Epidermal melanocyte (primary cell): ENCODE results near the gene MIEN1.
"Not testable (repeated sequence)": the region's sequence is repeated elsewhere in the genome, so short reads cannot be mapped to it uniquely, and the experiment has no call there.

Source experiments
- DNase-seq: peaks from one replicate; pipeline ENCODE4 v3.0.0; 2011; ENCODE audit warnings: low spot score; ENCODE audit not compliant: insufficient read length

The MIEN1 gene

DNA sequence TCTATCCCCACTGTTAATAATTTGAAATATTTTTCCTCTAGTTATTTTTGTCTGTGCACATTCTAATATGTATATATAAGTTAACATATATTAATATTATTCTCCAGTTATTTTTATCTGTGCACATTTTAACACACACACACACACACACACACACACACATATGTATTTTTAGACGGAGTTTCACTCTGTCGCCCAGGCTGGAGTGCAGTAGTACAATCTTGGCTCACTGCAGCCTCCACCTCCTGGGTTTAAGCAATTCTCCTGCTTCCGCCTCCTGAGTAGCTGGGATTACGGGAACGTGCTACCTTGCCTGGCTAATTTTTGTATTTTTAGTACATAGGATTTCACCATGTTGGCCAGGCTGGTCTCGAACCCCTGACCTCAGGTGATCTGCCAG is 12.7 kb downstream of the MIEN1 start:
- DNase-seq = no peak

DNA sequence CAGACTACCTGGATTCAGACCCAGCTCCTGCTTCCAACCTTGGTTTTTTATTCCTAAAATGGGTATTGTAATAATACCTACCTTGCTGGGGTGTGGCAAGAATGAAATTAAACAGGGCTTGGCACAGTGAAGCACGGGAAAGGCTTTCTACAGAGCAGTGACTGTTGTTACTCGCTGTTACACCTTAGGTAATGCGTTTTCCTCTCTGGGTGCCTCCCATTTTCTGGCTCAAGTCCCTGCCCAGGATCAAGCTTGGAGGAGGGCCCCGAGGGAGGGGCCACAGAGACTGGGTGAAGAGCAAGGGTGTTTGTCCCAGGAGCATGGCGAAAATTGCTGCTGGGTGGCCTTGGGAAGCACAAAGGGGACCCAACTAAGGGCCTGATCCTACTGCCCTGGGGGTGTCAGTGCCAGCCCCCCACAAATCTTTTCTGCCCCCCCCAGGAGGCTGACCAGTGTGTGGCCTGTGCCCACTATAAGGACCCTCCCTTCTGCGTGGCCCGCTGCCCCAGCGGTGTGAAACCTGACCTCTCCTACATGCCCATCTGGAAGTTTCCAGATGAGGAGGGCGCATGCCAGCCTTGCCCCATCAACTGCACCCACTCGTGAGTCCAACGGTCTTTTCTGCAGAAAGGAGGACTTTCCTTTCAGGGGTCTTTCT is 13.3 kb downstream of the MIEN1 start:
- DNase-seq = no peak

DNA sequence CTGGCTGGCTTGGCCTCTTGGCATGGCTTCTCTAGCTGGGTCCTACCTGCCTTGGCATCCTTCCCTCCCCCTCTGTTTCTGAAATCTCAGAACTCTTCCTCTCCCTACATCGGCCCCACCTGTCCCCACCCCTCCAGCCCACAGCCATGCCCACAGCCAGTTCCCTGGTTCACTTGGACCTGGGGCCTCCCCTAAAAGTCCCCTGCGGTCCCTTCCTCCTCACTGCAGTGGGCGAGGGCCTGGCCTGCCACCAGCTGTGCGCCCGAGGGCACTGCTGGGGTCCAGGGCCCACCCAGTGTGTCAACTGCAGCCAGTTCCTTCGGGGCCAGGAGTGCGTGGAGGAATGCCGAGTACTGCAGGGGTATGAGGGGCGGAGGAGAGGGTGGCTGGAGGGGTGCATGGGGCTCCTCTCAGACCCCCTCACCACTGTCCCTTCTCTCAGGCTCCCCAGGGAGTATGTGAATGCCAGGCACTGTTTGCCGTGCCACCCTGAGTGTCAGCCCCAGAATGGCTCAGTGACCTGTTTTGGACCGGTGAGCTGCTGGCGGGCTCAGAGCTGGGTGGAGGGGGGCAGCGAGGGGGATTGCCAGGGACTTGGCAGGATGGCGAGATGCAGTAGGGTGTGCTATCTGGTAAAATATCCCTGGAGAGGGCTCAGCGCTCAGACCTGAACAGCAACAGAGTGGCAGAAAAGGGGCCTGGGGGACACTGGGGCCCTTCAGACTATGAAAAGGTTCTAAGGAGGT is 14.1 kb downstream of the MIEN1 start:
- no peak for DNase-seq

DNA sequence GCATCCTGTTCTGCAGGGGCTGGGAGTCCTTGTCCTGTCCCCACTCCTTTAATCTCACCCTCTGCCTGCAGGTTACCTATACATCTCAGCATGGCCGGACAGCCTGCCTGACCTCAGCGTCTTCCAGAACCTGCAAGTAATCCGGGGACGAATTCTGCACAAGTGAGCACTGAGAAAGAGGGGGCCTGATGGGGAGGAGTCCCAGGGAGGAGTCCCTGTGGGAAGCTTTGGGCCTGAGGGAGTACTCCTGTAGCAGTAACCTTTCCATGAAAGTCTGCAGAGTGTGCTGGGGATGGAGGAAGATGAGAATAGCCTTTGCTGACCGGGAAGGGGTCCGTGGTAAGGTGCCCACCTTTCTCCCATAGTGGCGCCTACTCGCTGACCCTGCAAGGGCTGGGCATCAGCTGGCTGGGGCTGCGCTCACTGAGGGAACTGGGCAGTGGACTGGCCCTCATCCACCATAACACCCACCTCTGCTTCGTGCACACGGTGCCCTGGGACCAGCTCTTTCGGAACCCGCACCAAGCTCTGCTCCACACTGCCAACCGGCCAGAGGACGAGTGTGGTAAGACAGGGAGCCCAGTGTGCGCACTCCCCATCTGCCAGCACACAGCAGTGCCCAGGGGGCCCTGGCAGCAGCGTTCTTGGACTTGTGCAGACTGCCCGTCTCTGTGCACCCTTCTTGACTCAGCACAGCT is 14.8 kb downstream of the MIEN1 start:
- no peak for DNase-seq

DNA sequence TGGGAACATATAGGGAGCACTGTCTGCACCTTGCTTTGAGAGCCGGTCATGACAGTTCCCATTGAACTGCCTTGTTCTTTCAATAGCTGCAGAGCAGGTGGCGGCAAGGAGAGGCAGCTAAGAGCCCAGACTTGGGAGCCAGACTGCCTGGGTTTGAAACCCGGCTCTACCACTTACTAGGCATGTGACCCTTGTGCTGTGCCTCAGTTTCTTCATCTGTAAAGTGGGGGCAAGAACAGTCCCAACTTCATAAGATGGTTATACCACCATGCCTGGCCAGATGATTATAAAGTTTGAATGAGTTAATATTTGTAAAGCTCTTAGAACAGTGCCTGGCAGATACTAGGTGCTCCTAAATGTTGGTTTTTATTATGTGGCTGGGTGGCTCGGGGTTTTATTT is 16.1 kb downstream of the MIEN1 start:
- no peak for DNase-seq

DNA sequence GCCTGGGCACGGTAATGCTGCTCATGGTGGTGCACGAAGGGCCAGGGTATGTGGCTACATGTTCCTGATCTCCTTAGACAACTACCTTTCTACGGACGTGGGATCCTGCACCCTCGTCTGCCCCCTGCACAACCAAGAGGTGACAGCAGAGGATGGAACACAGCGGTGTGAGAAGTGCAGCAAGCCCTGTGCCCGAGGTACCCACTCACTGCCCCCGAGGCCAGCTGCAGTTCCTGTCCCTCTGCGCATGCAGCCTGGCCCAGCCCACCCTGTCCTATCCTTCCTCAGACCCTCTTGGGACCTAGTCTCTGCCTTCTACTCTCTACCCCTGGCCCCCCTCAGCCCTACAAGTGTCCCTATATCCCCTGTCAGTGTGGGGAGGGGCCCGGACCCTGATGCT is 18.5 kb downstream of the MIEN1 start:
- no peak for DNase-seq

DNA sequence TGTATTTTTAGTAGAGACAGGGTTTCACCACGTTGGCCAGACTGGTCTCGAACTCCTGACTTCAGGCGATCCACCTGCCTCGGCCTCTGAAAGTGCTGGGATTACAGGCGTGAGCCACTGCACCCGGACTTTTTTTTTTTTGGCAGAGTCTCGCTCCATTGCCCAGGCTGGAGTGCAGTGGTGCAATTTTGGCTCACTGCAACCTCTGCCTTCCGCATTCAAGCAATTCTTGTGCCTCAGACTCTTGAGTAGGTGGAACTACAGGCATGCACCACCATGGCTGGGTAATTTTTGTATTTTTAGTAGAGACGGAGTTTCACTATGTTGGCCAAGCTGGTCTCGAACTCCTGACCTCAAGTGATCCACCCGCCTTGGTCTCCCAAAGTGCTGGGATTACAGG is 19.3 kb downstream of the MIEN1 start:
- not testable (repeated sequence) for DNase-seq

DNA sequence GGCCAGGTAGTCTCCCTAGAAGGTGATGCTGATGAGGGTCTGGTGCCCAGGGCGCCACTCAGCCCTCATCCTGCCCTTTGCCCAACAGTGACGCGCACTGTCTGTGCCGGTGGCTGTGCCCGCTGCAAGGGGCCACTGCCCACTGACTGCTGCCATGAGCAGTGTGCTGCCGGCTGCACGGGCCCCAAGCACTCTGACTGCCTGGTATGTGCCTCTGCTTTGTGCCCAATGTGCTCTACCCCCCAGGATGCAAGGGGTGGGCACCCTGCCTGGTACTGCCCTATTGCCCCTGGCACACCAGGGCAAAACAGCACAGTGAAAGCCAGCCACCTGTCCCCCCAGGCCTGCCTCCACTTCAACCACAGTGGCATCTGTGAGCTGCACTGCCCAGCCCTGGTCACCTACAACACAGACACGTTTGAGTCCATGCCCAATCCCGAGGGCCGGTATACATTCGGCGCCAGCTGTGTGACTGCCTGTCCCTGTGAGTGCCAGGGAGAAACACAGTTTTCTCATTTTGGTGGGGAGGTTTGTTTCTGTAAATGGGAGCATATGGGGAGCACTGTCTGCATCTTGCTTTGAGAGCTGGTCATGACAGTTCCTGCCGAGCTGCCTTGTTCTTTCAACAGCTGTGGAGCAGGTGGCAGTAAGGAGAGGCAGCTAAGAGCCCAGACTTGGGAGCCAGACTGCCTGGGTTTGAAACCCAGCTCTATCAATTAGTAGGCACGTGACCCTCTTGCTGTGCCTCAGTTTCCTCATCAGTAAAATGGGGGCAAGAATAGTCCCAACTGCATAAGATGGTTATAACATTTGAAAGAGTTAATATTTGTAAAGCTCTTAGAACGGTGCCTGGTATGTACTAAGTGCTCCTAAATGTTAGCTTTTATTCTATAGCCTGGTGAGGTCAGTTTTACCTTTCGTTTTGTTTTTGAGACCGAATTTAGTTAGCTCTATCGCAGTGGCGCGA is 20.1 kb downstream of the MIEN1 start:
- no peak for DNase-seq

DNA sequence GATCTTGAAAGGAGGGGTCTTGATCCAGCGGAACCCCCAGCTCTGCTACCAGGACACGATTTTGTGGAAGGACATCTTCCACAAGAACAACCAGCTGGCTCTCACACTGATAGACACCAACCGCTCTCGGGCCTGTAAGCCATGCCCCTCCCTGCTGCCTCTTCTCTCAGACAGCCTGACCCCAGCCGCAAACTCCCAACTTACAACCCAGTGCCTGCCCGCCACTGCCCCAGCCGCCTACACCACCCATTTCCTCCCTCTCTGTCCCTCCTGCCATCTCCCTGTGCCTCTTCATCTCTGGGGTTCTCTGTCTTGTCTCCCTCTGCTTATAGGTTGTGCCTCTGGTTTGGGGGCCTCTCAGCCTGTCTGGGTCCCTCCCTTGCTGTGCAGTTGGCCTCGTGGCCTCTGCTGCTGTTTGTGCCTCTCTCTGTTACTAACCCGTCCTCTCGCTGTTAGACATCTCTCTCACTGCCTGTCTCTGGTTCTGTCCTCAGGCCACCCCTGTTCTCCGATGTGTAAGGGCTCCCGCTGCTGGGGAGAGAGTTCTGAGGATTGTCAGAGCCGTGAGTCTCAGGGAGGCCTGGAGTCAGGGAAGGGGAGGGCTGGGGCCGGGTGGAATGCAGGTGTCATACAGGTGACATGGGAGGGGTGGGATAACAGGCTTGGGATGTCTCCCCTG is 20.9 kb downstream of the MIEN1 start:
- DNase-seq = no peak

DNA sequence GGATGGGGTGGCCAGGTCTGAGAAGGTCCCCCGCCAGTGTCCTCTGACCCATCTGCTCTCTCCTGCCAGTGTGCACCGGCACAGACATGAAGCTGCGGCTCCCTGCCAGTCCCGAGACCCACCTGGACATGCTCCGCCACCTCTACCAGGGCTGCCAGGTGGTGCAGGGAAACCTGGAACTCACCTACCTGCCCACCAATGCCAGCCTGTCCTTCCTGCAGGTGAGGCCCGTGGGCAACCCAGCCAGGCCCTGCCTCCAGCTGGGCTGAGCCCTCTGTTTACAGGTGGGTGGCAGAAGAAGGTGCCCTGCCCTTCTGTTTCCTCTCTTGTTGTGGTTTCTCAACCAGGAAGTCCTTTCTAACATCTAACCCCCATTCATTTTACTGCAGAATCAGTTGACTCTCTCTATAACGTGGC is 23.4 kb downstream of the MIEN1 start:
- no peak for DNase-seq

DNA sequence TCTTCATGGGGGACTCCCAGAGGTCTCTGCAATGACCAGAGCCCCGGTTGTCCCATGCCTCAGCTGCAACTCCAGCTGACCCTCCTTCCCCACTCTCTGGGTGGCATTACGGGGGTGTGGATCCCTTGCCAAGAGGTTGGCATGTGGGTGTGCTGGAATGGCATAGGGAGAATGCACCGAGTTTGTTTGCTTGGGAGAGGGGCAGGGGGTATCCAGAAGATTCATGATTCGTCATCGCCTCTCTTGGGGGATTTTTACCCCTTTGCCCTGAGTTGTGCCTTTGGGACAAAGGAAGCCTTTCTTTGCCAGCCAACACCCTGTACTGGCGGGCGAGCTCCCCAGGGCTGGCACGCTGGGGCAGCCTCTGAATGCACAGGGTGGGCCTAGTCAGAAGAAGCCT is 23.9 kb downstream of the MIEN1 start:
- DNase-seq = no peak

DNA sequence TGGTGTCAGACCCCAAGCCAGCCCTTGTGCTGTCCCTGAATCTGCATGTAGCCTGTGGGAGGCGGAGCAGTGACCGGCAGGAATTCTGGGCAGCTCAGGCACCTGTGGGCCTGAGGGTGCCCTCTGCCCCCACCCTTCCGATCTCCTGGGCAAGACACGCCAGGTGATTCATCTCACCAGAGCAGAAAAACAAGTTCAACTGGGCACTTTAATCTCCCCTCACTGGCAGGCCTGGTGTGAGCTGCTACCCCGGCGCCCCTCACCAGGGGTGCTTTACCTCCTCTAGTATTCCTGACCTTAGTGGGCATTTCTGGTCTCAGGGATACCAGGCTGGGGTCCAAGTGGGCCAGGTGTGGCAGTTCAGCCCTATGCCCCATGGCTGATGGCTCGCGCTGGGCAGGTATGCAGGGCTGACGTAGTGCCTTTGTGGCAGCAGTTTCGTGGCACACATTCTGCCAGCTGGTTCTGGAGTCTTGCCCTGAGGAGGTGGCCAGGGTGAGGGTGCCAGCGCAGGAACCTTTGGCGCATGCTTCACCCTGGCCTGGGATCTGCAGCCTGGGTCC is 24.5 kb downstream of the MIEN1 start:
- no peak for DNase-seq

DNA sequence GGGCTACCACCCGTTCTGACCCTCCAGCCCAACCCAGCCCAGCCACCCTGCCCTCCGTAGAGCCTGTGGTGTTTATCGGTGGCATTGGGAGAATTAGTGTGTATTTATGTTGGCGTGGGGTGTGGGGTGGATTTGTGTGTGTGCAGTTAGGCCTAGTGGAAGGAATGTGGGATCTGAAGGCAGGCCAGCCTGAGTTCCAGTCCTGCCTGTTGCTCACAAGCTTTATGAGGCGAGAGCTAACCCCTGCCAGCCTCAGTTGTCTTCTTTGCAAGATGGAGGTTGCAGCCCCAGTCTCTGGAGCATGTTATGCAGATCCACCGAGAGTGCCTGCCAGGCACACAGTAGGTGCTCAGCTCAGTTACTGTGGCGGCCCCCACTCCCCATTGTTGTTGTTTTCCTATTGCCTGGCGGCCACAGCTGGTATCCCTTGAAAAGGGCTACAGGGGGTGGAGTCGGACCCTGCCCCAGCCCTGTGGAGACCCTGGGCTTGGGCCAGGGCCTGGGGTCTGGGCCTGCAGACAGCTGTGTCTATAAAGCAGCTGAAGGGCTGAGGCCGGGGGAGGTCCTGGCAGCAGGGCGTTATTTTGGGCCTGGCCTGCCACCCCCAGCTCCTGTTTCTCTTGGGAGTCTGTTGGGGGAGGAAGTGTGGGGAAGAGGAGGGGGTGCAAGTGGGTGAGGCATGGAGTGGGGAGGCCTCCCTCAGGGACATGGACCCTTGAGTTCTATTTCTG is 25.3 kb downstream of the MIEN1 start:
- DNase-seq = no peak

DNA sequence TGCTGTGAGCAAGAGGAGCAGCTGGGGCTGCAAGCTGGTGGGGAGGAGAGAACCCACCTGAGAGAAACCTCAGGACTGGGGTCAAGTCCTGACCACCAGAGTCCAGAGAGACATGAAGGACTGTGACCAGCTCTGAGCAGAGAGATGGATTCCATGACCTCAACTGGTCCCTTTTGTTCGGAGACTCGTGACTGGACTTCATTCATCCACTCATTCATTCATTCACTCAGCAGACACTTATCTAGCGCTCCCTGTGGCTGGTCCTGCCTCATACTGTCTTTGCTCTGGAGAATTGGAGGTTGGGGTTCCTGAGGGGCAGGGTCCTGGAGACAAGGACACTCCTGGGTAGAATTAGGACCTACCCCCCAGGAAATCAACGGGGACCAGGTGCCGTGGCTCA is 26.4 kb downstream of the MIEN1 start:
- no peak for DNase-seq

DNA sequence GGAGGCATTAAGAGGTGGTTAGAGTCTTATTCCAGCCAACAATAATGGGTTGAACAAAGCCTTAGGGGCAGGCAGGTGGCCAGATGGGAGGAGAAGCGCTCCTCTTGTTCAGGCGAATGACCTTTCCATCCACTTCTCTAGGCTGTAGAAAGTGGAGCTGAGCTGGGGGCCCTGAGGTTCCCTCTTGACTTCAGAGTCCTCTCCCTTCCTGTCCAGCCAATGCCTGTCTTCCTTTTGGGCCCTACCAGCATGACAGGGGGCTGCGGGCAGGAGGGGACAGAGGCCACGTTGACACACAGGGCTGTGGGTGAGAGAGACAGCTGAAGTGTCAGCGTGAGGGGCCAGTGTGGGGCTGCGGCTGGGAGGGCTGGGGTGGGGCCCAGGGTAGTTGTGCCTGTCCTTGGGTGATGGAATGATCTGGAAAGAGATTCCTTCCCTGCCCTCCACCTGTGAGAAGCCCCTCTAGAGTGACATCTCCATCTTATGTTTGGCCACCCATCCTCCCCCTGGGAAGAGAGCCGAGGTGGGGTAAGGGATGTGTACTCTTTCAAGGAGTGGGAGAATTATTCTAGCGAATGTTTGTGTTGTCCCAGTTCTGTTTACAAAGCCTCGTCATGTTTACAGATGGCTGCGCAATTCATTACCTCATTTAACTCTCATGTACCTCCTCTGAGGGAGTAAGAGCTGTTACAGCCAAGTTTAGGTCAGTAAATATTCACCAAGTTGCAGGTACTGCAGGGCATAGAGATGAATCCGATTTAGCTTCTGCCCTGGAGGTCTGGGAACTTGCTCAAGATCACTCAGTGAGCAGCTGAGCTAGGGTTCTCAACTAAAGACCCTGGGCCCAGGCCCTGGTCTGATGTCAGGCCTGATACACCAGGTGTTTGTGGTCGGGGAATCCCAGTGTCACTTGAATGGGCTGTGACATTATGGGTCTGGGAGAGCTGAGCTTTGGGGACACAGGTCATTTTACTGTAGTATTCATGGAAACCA is 27.1 kb downstream of the MIEN1 start:
- DNase-seq = no peak

DNA sequence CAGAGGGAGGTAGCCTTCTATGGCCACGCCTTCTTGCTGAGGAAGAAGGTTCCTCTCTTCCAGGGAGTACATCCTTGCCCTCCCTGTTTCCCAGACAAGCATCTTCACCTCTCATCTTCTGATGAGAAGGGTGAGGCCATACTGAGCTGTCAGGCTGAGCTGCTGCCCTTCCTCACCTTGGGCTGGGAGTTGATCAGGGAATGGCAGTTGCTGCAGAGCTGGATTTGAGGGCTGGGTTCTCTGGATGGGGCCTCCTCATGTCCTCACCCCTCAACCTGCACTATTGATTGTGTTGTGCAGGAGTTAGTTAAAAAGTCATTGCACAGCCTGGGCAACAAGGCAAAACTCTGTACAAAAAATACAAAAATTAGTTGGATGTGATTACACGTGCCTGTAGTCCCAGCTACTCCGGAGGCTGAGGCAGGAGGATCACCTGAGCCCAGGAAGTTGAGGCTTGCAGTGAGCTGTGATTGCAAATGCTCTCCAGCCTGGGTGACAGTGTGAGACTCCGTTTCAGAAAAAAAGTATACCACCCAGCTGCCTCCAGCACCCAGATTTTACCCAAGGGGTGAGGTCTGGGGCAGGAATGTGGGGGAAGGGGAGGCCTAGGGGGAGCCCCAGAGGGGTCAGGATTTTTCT is 28.4 kb downstream of the MIEN1 start:
- no peak for DNase-seq

DNA sequence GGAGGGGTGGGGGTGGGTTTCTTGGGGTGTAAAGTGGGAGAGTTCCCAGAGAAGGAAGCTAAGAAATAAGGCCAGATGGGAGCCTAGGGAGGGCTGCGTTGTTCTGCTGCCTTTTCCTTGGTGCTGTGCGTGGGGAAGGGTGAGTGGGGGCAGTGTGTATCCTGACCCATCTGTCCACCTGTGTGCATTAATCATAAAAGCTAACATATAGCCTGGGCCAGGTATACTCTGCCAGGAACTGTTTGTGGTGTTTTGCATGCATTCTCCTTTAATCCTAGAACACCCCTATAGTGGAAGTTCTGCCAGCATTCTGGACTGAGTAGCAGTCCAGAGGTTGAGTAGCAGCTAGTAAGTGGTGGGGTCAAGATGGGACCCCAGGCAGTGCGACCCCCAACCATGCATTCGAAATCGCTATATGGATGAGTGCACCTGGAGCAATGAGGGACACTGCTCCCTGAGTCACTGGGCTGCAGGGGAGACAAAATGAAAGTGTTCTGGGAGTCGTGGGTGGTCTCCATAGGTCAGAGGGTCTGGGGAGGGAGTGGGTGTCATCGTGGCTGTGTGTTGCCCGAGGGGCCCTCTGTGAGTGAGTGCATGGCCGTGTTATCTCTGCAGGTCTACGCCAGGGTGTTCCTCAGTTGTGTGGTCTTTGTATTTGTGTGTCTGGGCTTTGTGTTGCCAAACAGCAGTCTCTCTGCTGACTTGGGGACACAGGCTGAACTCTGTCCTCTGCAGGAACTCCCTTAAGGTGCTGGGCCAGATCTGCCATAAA is 29.1 kb downstream of the MIEN1 start:
- no peak for DNase-seq
